Measurements from ENCODE around the gene TLL1.

TLL1 gene

GRCh38 chr4:165982934-165983333 lies 109.9 kb downstream of the TLL1 start:
- DNase-seq: no peak

GRCh38 chr4:165986956-165987698 lies 114.1 kb downstream of the TLL1 start:
- no peak for DNase-seq

GRCh38 chr4:165991325-165992180 lies 118.5 kb downstream of the TLL1 start:
- DNase-seq: no peak

- DNase-seq: no peak
Observed at GRCh38 chr4:165992283-165992682, 119.2 kb downstream of the TLL1 start.

GRCh38 chr4:165994701-165995100 lies 121.7 kb downstream of the TLL1 start:
- DNase-seq: no peak

GRCh38 chr4:166003811-166004210 lies 130.8 kb downstream of the TLL1 start:
- no peak for DNase-seq

- DNase-seq: no peak
Observed at GRCh38 chr4:166006217-166006616, 133.2 kb downstream of the TLL1 start.

- DNase-seq: no peak
Observed at GRCh38 chr4:166008510-166008909, 135.5 kb downstream of the TLL1 start.

GRCh38 chr4:166012129-166013030 lies 139.3 kb downstream of the TLL1 start:
- DNase-seq: no peak

GRCh38 chr4:166014411-166014810 lies 141.4 kb downstream of the TLL1 start:
- no peak for DNase-seq

GRCh38 chr4:166017804-166018203 lies 144.8 kb downstream of the TLL1 start:
- no peak for DNase-seq

- DNase-seq: no peak
Observed at GRCh38 chr4:166019441-166020220, 146.6 kb downstream of the TLL1 start.

- DNase-seq: no peak
Observed at GRCh38 chr4:166021617-166022016, 148.6 kb downstream of the TLL1 start.

- no peak for DNase-seq
Observed at GRCh38 chr4:166034965-166035364, 161.9 kb downstream of the TLL1 start.

- DNase-seq: no peak
Observed at GRCh38 chr4:166039822-166040221, 166.8 kb downstream of the TLL1 start.

GRCh38 chr4:166042510-166043055 lies 169.5 kb downstream of the TLL1 start:
- no peak for DNase-seq

GRCh38 chr4:166043801-166044200 lies 170.8 kb downstream of the TLL1 start:
- no peak for DNase-seq

GRCh38 chr4:166044871-166045270 lies 171.8 kb downstream of the TLL1 start:
- no peak for DNase-seq

GRCh38 chr4:166045457-166045856 lies 172.4 kb downstream of the TLL1 start:
- no peak for DNase-seq

GRCh38 chr4:166049036-166049435 lies 176.0 kb downstream of the TLL1 start:
- DNase-seq: no peak

- DNase-seq: no peak
Observed at GRCh38 chr4:166064721-166065120, 191.7 kb downstream of the TLL1 start.

- DNase-seq: no peak
Observed at GRCh38 chr4:166065324-166065723, 192.3 kb downstream of the TLL1 start.

All from activated CD8-positive, alpha-beta memory T cell treated with anti-CD3 and anti-CD28 coated beads, Interleukin-2, amount 50 U/mL, for 48 hours (primary cell).